ENCODE results near the gene GLI2.

GLI2 gene

GRCh38 chr2:120770641-120771040, 35.0 kb downstream of the GLI2 start:
- DNase-seq (ENCODE audit: low spot score), result no peak

- no peak for DNase-seq (ENCODE audit: low spot score)
These were observed 35.6 kb downstream of the GLI2 start for GRCh38 chr2:120771111-120771780.

GRCh38 chr2:120771781-120772208, 36.1 kb downstream of the GLI2 start:
- no peak for DNase-seq (ENCODE audit: low spot score)

DNA sequence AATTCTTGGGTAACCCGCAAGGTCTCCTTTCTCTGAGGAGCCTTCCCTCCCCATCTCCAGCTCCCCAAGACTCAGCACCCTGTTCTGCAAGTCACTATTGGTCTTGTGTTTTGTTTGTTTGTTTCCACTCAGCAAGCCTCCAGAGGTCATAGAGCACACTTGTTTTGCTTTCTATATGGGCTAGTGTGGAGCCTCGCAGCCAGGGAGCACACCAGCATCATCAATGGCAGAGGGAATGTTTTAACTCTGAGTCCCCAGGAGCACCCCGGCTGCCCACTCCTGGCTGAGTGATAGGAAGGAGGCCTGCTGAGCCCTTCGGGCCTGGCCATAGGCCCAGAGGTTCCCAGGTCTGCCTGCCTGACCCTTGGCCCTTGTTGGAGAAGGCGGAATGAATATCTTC, 36.6 kb downstream of the GLI2 start:
- no peak for DNase-seq (ENCODE audit: low spot score)

- no peak for DNase-seq (ENCODE audit: low spot score)
These were observed 37.6 kb downstream of the GLI2 start for GRCh38 chr2:120773186-120773800.

DNA sequence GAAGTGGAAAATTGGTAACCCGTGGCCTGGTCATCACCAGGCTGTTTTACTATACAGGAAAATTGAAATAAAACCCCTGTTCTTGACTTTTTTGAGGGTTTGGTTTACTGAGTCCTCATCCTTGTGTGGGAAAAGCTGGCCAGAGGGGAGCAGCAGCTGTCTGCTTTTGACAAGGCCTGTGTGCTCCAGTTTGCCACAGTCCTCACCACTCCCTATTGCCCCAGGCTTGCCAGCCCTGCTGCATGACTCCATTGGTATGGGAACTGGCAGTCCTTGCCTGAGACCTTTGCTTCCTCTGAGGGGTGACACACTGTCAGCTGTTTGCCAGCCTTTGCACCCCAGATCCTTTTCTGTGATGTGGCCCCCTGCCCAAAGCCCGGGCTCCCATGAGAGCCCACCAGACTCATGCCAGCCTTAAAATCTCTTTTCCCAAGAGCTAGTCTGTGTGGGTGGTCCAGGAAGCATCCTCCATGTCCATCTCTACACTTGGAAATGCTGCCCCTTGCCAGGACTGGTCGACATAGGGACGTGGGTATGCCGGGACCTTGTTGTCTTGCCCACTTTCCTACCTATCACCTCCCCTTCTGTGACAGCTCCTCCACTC, 39.0 kb downstream of the GLI2 start:
- DNase-seq (ENCODE audit: low spot score), result no peak

GRCh38 chr2:120775194-120775593, 39.5 kb downstream of the GLI2 start:
- DNase-seq (ENCODE audit: low spot score), result no peak

DNA sequence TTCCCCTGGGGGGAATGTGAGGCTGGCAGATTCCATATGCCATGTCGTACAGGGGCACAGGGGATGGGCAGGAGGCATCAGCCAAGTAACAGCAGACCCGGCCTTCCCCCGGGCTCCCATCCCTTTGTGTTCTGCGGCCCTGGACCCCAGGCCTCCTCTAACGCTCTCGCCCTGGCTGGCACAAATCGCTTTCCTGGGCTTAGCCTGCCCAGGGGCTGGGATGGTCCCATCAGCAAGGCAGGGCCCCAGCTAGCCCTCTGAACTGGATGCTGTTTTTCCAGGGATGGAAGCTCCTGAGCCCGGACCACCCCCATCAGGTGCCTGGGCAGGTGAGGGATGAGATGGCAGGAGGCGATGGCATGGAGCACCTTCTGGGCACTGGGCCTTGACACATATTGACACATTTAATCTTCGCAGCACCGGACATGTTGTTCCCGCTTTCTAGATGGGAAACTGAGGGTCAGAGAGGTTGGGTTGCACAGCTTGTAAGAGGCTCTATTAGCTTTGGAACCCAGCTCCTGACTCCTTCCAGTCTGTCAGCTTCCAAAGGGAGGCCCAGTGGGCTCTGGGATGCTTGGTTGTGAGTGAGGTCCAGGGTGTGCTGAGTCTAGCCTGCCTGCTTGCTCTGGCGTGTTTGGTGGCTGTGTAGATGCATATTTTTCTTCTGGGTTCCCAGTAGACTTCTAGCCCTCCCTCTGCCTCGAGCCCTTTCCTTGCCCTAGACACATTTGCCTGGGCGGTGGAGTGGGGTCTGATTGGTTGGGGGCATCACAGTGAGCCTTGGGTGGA, 40.3 kb downstream of the GLI2 start:
- DNase-seq (ENCODE audit: low spot score), result no peak

DNA sequence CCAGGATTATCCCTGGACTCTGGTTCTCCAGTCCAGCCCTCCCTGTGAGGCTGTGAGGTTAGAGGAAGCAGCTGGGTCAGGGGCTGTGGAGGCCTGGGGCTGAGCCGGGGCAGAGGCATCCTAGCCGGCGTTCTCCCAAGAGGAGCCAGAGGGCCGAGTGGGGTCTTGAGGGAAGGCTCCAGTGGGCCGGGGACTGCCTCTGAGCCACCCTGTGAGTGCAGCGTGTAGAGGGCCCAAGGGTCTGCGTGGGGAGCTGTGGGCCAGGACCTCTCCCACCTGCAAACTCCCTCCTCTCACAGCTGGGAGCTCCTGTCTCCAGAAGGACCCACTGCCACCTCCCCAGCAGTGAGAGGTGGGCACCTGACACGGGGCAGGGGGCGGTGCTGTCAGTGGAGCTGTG, 41.0 kb downstream of the GLI2 start:
- no peak for DNase-seq (ENCODE audit: low spot score)

- no peak for DNase-seq (ENCODE audit: low spot score)
These were observed 41.6 kb downstream of the GLI2 start for GRCh38 chr2:120777170-120777751.

- DNase-seq (ENCODE audit: low spot score), result no peak
These were observed 42.1 kb downstream of the GLI2 start for GRCh38 chr2:120777787-120778186.

DNA sequence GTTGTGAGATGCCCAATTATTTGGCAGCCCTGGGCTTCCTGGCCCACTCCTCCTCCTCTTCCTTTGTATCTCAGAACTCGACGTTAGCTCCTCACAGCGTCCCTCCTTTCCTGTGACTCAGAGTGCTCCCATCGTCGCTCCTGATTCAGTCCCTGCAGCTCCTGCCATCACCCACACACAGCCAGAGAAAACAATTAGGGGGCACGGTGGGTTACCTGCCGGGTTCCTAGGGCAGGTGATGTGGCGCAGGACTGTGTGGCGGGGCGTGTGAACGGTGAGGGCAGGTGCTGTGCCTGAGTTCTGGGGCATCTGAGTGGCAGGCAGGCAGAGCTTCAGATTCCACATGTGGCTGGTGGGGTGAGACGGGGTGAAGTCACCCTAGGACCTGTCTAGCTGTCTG, 42.6 kb downstream of the GLI2 start:
- DNase-seq (ENCODE audit: low spot score), result no peak

- no peak for DNase-seq (ENCODE audit: low spot score)
These were observed 44.2 kb downstream of the GLI2 start for GRCh38 chr2:120779781-120780283.

GRCh38 chr2:120780402-120780801, 44.7 kb downstream of the GLI2 start:
- no peak for DNase-seq (ENCODE audit: low spot score)

DNA sequence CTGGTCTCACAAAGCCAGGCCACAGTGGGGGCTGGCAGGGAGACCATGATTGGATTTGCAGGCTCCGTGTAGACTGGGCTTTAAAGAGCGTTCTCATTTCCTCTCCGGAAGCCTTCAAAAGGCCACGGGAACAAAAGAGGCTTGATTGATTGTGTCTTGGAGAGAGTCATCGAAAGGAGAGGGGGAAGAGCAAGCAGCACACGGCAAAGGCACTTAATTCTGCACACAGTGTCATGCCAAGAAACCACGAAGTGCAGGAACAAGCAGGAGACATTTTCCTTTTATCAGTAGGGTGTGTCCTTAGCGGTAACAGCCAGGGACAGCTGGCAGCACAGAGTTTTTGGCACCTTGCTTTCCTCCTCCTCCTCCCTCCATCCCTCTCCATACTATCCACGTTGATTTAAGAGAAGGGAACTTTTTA, 47.7 kb downstream of the GLI2 start:
- no peak for DNase-seq (ENCODE audit: low spot score)

DNA sequence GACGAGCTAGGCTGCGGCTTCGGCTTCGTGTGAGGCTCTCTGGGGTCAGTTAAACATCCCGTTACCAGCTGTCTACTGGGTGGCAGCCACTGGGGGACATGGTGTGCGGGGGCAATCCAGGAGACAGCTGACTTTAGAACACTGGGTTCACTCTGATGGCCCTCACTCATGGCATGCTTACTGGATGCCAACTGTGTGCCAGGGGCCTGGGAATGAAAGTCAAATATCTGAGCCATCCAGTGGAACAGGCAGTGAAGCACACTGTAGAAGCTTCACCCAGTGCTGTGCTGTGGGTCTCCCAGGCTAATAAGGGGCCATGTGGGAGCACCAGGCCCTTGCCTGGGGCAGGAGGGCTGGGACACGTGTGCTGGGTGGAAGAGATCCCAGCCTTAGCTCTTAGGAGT, 48.3 kb downstream of the GLI2 start:
- no peak for DNase-seq (ENCODE audit: low spot score)
